ENCODE measurements around the gene ELOB. TPM values are rescaled to one million over a fixed set of nuclear protein-coding genes. Genes with fewer than 3 reads are reported as not detected.
A peak's percentile ranks its signal among the peaks of the same experiment; 100 is the strongest.

ELOB gene
- total RNA-seq, 4 donors from 2014 or later: 216 to 970 (median 375) TPM

DNA sequence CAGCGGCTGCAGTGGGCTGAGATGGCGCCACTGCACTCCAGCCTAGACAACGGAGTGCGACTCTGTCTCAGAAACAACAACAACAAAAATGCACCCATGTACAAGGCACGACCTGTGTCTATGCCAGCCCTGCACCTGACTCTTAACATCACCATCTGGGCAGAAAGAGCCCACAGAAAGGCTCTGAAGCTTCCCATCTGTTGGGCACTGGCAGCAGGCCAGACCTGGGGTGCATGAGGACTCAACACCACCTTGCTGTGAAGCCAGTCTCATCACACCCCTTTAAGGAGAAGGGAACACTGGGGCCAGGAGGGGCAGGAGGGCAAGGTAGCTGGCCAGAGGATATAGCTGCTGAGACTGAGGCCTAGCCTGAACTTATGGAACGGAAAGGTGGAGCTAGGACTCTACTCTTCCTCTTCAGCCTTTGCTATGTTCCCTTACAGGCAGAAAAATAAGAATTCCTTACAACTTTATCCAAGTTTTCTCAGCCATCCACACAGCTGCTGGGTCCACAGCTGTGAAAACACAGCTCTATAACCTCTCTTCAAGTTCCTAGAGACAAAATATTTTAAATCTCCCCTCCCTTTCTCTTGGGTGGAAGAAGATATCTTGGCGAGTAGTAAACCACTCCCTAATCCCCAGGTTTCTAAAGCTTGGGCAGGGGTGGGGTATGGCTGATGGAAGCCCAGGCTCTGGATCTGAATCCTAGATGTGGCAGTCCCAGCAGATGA, 2.8 kb downstream of the ELOB start:
- Histone ChIP-seq H3K4me3 (no peak overlapping the region), H3K27ac (peak overlapping the region in 1 of 4 donors; percentile 22), H3K36me3 (peaks cover 8 to 48% of the 10 kb centered on the region in 2 donors), H3K9me3 (no peaks in the 10 kb centered on the region), H3K27me3 (no peaks in the 10 kb centered on the region), H3K4me1 (peaks cover 23 to 27% of the 10 kb centered on the region in 2 donors)
- DNase-seq (no peak), ATAC-seq (no peak)
- intact Hi-C loops (cut with DNase I; ENCODE audit: low total_unique reads) (no loop called here), in situ Hi-C loops (cut with MboI; ENCODE audit: low sequenced_read_pairs in 4 of 4) (no loop called here)
- no peak for TF ChIP-seq POLR2A (IDR thresholded peaks at IDR 0.05)
- TF ChIP-seq, protein P1, sequence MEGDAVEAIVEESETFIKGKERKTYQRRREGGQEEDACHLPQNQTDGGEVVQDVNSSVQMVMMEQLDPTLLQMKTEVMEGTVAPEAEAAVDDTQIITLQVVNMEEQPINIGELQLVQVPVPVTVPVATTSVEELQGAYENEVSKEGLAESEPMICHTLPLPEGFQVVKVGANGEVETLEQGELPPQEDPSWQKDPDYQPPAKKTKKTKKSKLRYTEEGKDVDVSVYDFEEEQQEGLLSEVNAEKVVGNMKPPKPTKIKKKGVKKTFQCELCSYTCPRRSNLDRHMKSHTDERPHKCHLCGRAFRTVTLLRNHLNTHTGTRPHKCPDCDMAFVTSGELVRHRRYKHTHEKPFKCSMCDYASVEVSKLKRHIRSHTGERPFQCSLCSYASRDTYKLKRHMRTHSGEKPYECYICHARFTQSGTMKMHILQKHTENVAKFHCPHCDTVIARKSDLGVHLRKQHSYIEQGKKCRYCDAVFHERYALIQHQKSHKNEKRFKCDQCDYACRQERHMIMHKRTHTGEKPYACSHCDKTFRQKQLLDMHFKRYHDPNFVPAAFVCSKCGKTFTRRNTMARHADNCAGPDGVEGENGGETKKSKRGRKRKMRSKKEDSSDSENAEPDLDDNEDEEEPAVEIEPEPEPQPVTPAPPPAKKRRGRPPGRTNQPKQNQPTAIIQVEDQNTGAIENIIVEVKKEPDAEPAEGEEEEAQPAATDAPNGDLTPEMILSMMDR (IDR thresholded peaks at IDR 0.05 in 4 of 5, conservative IDR thresholded peaks at IDR 0.05 in 1 of 5): no peak

DNA sequence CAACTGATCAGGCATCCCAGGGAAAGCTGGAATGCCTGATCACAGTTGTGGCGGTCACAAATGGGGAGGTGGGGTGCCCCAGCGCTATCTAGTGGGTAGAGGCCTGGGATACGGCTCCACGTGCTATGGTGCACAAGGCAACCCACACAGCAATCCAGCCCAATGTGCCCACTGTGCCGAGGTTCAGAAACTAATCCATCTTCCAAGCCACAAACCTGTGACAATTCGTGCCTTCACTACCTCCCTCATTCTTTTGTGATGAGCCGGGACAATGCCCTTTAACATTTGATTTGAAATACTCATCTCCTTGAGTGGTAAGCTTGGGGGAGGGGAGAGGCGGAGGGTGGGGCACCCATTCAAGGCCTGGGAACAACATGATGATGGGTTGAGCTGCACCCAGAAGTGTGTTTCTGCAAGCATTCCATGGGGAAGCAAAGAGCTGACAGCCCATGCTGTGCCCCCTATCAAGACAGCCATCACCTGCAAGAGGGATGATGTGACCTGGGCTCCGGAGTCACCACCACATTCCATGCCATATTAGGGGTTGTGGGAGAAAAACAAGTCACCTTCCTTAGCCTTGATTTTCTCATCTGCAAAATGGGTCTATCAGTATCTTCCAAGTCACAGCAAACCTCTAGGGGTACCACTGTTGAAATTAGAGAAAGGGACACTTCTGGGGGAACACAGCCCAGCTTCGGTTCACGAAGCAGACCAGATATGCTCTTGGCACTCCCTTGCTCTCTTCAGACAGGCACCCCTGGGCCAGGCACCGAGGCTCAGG, 3.7 kb downstream of the ELOB start:
- no peak overlapping the region for H3K4me3 ChIP-seq
- TF ChIP-seq, protein P1 (IDR thresholded peaks at IDR 0.05 in 4 of 5, conservative IDR thresholded peaks at IDR 0.05 in 1 of 5): no peak
- no peak for TF ChIP-seq POLR2A (IDR thresholded peaks at IDR 0.05)
- H3K9me3 ChIP-seq: no peaks in the 10 kb centered on the region
- in situ Hi-C loops (cut with MboI; ENCODE audit: low sequenced_read_pairs in 4 of 4) (no loop called here), intact Hi-C loops (cut with DNase I; ENCODE audit: low total_unique reads) (no loop called here)
- peaks cover 19 to 26% of the 10 kb centered on the region in 2 donors for H3K4me1 ChIP-seq
- H3K27ac ChIP-seq: peak overlapping the region in 2 of 4 donors; percentile 31 to 38
- DNase-seq: no peak
- no peaks in the 10 kb centered on the region for H3K27me3 ChIP-seq
- ATAC-seq: no peak
- peaks cover 13 to 57% of the 10 kb centered on the region in 2 donors for H3K36me3 ChIP-seq

DNA sequence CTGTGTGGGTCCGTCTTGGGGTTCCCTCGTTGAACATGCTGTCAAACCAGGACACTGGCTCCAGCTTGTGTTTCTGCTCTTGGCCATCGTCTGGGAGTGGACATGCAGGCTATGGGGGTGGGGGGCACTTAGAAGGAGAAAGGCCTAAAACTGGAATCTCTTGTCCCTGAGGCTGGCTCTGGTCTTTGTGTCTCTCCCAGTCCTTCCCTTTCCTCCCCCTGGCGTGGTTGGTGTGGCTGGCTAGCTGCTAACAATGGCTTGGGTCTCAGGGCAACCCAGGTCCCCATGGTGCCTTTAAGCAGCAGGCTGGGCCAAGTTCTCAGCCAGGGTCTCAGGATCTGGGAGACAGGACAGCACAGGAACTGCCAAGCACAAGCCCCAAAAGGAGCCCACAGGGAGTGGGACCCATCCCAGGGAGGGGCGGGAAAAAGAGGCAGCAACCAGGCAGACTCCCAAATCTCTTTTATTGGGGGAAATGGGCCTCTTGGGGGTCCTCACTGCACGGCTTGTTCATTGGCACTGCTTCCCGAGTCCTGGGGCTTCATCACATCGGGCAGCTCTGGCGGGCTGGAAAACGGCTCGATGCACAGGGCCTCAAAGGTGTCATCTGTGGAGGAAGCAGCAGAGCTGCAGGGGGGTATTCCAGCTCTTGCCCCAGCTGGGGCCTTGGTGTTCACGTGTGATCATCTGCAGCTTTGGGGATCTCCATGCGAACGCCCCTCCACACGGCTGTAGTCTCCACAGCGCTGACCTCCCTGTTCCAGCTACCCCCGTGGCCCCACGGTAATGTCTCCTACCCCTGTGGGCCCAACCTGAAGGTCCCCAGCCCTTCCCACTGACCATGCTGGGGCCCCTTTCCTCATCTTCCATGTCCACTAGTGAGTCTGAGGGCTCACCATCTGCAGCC, 5.3 kb downstream of the ELOB start:
- Histone ChIP-seq H3K27me3 (no peaks in the 10 kb centered on the region), H3K27ac (peak overlapping the region in 2 of 4 donors; percentile 53 to 62), H3K9me3 (no peaks in the 10 kb centered on the region), H3K4me1 (peaks cover 26 to 33% of the 10 kb centered on the region in 2 donors), H3K4me3 (no peak overlapping the region), H3K36me3 (peaks cover 15 to 73% of the 10 kb centered on the region in 2 donors)
- in situ Hi-C loops (cut with MboI; ENCODE audit: low sequenced_read_pairs in 4 of 4): no loop called here
- TF ChIP-seq, protein P1 (IDR thresholded peaks at IDR 0.05 in 4 of 5, conservative IDR thresholded peaks at IDR 0.05 in 1 of 5): no peak
- TF ChIP-seq POLR2A (IDR thresholded peaks at IDR 0.05): no peak
- ATAC-seq (no peak), DNase-seq (no peak)
- intact Hi-C loops (cut with DNase I; ENCODE audit: low total_unique reads): no loop called here

DNA sequence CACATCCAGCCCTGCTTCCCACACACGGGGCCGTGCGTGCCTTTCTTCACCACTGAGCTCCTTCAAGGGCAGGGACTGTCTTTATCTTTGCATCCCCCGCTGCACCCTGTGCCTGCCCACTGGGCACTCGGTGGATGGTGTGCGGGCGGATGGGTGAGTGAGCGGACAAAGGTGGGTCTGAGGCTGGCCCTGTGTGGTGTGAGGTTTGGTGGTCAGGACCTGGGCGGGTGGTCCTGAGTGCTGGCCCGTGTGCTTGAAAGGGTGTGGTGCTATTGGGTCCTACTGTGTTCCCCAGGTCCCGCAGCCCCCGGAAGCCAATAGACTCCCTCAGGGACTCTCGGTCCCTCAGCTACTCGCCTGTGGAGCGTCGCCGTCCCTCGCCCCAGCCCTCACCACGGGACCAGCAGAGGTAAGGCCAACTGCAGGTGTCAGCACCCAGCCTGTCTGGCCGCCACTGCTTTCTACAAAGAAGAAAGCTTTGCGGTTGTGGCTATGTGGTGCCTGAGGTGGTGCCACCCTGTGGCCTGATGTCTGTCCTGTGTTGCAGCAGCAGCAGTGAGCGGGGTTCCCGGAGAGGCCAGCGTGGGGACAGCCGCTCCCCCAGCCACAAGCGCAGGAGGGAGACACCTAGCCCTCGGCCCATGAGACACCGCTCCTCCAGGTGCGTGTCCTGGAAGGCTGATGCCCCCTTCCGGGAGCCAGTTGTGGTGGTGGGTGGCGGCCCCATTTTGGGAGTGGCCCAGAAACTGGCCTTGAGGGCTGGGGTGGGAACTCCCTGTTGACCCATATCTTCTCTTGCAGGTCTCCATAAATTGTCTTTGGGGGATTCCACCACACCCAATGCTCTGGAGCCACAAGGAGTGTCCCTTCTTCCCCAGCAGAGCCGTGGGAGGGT, 6.8 kb downstream of the ELOB start:
- H3K27me3 ChIP-seq: no peaks in the 10 kb centered on the region
- H3K9me3 ChIP-seq: no peaks in the 10 kb centered on the region
- H3K4me1 ChIP-seq: peaks cover 15 to 21% of the 10 kb centered on the region in 2 donors
- H3K36me3 ChIP-seq: peaks cover 15 to 87% of the 10 kb centered on the region in 2 donors
- TF ChIP-seq POLR2A (IDR thresholded peaks at IDR 0.05): no peak
- TF ChIP-seq, protein P1 (IDR thresholded peaks at IDR 0.05 in 4 of 5, conservative IDR thresholded peaks at IDR 0.05 in 1 of 5): no peak
- ATAC-seq (no peak), DNase-seq (no peak)
- intact Hi-C loops (cut with DNase I; ENCODE audit: low total_unique reads): no loop called here
- in situ Hi-C loops (cut with MboI; ENCODE audit: low sequenced_read_pairs in 4 of 4): no loop called here
- H3K4me3 ChIP-seq: no peak overlapping the region
- H3K27ac ChIP-seq: peak overlapping the region in 3 of 4 donors; percentile 42 to 62 (median 53)
